Transverse colon (tissue), 3 donors: ENCODE data around the gene RPP38.

ENCODE experiments used
- EP300 ChIP-seq: sonication (generic); formaldehyde crosslinking; IDR thresholded peaks from one replicate; pipeline ENCODE4 v1.6.1; 2017; ENCODE audit warnings: antibody characterized with exemption, low read depth
- TF ChIP-seq, protein P1 (sequence below), 5 experiments: fragments of 200-600 bp in 3 of 5; fragments of 450-650 bp in 2 of 5; sonication (generic) in 3 of 5; IDR thresholded peaks; 1 replicate in 2 of 5; 2 replicates in 3 of 5; pipeline ENCODE4 v1.5.1; 2016 to 2017; ENCODE audit warnings: antibody characterized with exemption in 5 of 5, inconsistent platforms in 3 of 5, mild to moderate bottlenecking in 2 of 5, moderate library complexity in 1 of 5

DNA sequence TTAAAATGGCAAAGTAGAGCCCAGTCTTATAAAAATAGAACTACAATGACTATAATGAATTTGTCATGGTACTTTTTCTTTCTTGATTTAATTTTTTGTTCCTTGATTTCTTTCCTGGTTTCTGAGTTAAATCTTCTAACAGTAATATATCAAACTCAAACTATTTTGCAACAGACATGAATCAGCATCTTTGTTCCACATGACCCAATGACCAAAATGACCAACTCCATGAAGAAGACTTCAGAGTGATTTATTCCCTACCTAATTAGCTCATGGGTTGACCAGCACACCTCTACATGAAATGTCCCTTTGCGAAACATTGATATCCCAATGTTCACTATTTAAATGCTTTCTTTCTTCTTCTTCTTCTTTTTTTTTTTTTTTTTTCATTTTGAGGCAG is 40.5 kb downstream of the RPP38 start:
- TF ChIP-seq, protein P1, sequence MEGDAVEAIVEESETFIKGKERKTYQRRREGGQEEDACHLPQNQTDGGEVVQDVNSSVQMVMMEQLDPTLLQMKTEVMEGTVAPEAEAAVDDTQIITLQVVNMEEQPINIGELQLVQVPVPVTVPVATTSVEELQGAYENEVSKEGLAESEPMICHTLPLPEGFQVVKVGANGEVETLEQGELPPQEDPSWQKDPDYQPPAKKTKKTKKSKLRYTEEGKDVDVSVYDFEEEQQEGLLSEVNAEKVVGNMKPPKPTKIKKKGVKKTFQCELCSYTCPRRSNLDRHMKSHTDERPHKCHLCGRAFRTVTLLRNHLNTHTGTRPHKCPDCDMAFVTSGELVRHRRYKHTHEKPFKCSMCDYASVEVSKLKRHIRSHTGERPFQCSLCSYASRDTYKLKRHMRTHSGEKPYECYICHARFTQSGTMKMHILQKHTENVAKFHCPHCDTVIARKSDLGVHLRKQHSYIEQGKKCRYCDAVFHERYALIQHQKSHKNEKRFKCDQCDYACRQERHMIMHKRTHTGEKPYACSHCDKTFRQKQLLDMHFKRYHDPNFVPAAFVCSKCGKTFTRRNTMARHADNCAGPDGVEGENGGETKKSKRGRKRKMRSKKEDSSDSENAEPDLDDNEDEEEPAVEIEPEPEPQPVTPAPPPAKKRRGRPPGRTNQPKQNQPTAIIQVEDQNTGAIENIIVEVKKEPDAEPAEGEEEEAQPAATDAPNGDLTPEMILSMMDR (IDR thresholded peaks at IDR 0.05): no peak
- TF ChIP-seq EP300: no peak
